MM.1S (cell line): Measurements from ENCODE around the gene RBP5.

Experiments used
- DNase-seq: peaks from one replicate; pipeline ENCODE4 v3.0.0-alpha.2; 2015
- H2AFZ ChIP-seq: fragments of 300-600 bp; sonication (generic); 2 replicates; pipeline ENCODE4 v1.6.0; 2016; ENCODE audit warnings: antibody characterized with exemption, low read length
- H3F3A ChIP-seq: fragments of 300-600 bp; sonication (generic); 2 replicates; pipeline ENCODE4 v1.6.1; 2016; ENCODE audit warnings: mild to moderate bottlenecking, antibody characterized with exemption, low read length, moderate library complexity, mixed read lengths; ENCODE audit not compliant: insufficient read depth
- H3K27ac ChIP-seq: fragments of 300-600 bp; sonication (generic); 2 replicates; pipeline ENCODE4 v1.5.1; 2016; ENCODE audit warnings: mild to moderate bottlenecking, low read length
- H3K27me3 ChIP-seq: fragments of 300-600 bp; sonication (generic); replicated peaks from 2 replicates; pipeline ENCODE4 v1.6.0; 2016; ENCODE audit warnings: low read length; ENCODE audit not compliant: insufficient read depth
- H3K36me3 ChIP-seq: fragments of 300-600 bp; sonication (generic); replicated peaks from 2 replicates; pipeline ENCODE4 v1.6.1; 2016; ENCODE audit warnings: mild to moderate bottlenecking, low read length, mixed read lengths; ENCODE audit not compliant: insufficient read depth
- H3K4me1 ChIP-seq: fragments of 300-600 bp; sonication (generic); 2 replicates; pipeline ENCODE4 v1.6.1; 2016; ENCODE audit warnings: low read length, mixed read lengths
- H3K4me2 ChIP-seq: fragments of 300-600 bp; sonication (generic); 2 replicates; pipeline ENCODE4 v1.6.0; 2016; ENCODE audit warnings: low read depth, low read length
- H3K4me3 ChIP-seq: fragments of 300-600 bp; sonication (generic); 2 replicates; pipeline ENCODE4 v1.5.1; 2016; ENCODE audit warnings: low read length, mixed read lengths
- H3K79me2 ChIP-seq: fragments of 300-600 bp; sonication (generic); 2 replicates; pipeline ENCODE4 v1.6.1; 2016; ENCODE audit warnings: mixed run types, low read length, mixed read lengths
- H3K9ac ChIP-seq: fragments of 300-600 bp; sonication (generic); 2 replicates; pipeline ENCODE4 v1.6.1; 2016; ENCODE audit warnings: low read length, mixed read lengths
- H3K9me2 ChIP-seq: fragments of 300-600 bp; sonication (generic); replicated peaks from 2 replicates; pipeline ENCODE4 v1.6.1; 2016; ENCODE audit warnings: mild to moderate bottlenecking, low read length, mixed read lengths; ENCODE audit not compliant: insufficient read depth
- H3K9me3 ChIP-seq: fragments of 300-600 bp; sonication (generic); replicated peaks from 2 replicates; pipeline ENCODE4 v1.6.1; 2016; ENCODE audit warnings: mild to moderate bottlenecking, low read length, mixed read lengths; ENCODE audit not compliant: insufficient read depth
- H4K20me1 ChIP-seq: fragments of 300-600 bp; sonication (generic); 2 replicates; pipeline ENCODE4 v1.6.1; 2016; ENCODE audit warnings: mild to moderate bottlenecking, low read length, moderate library complexity, mixed read lengths; ENCODE audit not compliant: insufficient read depth
- EZH2 ChIP-seq: fragments of 300-600 bp; sonication (generic); optimal IDR thresholded peaks from 2 replicates; pipeline ENCODE3; 2017; ENCODE audit warnings: low read depth, mild to moderate bottlenecking, antibody characterized with exemption, low read length, mixed read lengths
- EZH2phosphoT487 ChIP-seq: fragments of 300-600 bp; sonication (generic); IDR thresholded peaks from 2 replicates; pipeline ENCODE4 v1.6.1; 2018; ENCODE audit warnings: antibody characterized with exemption, low read length
- TF ChIP-seq, protein P1 (sequence below): fragments of 300-600 bp; sonication (generic); IDR thresholded peaks from 2 replicates; pipeline ENCODE4 v1.5.1; 2016; ENCODE audit warnings: antibody characterized with exemption, low read length, mixed read lengths

Gene RBP5

DNA sequence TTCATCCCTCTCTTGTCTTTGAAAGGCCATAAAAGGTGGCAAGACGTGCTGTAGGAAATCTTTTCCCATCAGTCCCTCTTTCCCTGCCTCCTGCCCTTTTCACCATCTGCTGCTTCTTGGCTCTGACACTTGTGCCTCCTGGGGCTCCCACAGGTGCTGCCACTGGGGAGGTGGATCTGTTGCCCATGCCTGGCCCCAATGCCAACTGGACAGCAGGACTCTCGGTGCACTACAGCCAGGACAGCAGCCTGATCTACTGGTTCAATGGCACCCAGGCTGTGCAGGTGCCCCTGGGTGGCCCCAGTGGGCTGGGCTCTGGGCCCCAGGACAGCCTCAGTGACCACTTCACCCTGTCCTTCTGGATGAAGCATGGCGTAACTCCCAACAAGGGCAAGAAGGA, 8.0 kb upstream of the RBP5 start:
- no peak overlapping the region for H3K4me2 ChIP-seq
- no peaks in the 10 kb centered on the region for H3K79me2 ChIP-seq
- H2AFZ ChIP-seq = no peak overlapping the region
- no peaks in the 10 kb centered on the region for H3F3A ChIP-seq
- H3K9me2 ChIP-seq = no peaks in the 10 kb centered on the region
- H3K36me3 ChIP-seq = no peaks in the 10 kb centered on the region
- H3K4me3 ChIP-seq = no peak overlapping the region
- no peak for DNase-seq
- no peaks in the 10 kb centered on the region for H3K27me3 ChIP-seq
- no peak overlapping the region for H3K27ac ChIP-seq
- H3K9ac ChIP-seq = no peak overlapping the region
- H3K9me3 ChIP-seq = no peaks in the 10 kb centered on the region
- H4K20me1 ChIP-seq = no peaks in the 10 kb centered on the region
- H3K4me1 ChIP-seq = peaks cover 2% of the 10 kb centered on the region; the same call in 1 of the 2 replicates
- no peak for TF ChIP-seq EZH2phosphoT487
- TF ChIP-seq, protein P1, sequence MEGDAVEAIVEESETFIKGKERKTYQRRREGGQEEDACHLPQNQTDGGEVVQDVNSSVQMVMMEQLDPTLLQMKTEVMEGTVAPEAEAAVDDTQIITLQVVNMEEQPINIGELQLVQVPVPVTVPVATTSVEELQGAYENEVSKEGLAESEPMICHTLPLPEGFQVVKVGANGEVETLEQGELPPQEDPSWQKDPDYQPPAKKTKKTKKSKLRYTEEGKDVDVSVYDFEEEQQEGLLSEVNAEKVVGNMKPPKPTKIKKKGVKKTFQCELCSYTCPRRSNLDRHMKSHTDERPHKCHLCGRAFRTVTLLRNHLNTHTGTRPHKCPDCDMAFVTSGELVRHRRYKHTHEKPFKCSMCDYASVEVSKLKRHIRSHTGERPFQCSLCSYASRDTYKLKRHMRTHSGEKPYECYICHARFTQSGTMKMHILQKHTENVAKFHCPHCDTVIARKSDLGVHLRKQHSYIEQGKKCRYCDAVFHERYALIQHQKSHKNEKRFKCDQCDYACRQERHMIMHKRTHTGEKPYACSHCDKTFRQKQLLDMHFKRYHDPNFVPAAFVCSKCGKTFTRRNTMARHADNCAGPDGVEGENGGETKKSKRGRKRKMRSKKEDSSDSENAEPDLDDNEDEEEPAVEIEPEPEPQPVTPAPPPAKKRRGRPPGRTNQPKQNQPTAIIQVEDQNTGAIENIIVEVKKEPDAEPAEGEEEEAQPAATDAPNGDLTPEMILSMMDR = no peak
- TF ChIP-seq EZH2 = no peak

DNA sequence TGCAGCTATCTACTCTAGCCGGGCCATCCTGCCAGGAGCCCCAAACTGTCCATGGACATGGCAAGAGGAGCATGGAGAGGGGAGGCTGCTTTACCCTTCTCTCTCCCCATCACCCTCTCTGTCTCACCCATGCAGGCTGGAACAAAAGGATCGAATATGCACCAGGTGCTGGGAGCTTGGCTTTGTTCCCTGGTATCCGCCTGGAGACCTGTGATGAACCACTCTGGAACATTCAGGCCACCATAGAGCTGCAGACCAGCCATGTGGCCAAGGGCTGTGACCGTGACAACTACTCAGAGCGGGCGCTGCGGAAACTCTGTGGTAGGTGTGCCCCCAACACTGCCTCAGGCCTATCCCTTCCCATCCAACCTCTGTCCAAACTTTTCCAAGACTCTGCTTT, 7.4 kb upstream of the RBP5 start:
- Histone ChIP-seq H3K4me1 (peaks cover 7% of the 10 kb centered on the region; the same call in 1 of the 2 replicates), H2AFZ (no peak overlapping the region), H4K20me1 (no peaks in the 10 kb centered on the region), H3K4me3 (no peak overlapping the region), H3K9ac (no peak overlapping the region), H3K4me2 (no peak overlapping the region), H3K36me3 (no peaks in the 10 kb centered on the region), H3K79me2 (no peaks in the 10 kb centered on the region), H3K9me2 (no peaks in the 10 kb centered on the region), H3F3A (no peaks in the 10 kb centered on the region), H3K27me3 (no peaks in the 10 kb centered on the region), H3K27ac (no peak overlapping the region), H3K9me3 (no peaks in the 10 kb centered on the region)
- no peak for DNase-seq
- TF ChIP-seq, protein P1 = no peak
- TF ChIP-seq EZH2phosphoT487 (no peak), EZH2 (no peak)

DNA sequence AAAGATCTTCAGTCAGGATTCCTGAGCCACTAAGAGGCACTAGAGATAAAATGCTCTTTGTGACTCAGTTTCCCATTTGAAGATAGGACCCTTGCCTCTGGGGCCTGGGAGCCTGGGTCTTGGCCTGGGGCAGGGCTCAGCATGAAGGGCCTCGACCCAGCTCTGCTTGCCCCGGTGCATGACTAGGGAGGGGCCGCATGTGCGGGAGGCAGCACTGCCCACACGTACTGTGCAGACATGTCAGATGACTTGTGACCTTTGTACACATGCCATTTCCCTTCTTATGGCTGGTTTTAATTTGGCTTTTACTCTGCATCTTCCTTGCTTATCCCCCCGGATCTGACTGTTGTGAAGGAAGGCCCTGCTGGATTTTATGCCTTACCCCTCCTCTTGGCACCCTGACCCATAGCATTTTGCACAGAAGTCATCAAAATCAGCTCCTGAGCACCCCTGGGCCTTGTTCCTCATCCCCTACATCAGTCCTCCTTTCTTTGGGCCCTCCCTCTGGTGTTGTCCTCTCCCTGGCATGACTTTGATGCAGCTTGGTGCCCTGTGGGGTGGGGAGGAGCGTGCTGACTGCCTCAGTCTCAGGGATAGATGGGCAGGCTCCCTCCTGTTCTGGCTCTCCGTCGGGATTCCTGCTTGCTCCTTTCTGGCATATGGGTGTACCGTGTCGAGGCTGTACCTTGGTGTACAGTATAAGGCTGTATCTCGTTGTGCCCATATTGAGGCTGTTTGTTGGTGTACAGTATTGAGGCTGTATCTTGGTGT, 5.9 kb upstream of the RBP5 start:
- no peak overlapping the region for H3K4me3 ChIP-seq
- H3K9ac ChIP-seq = no peak overlapping the region
- TF ChIP-seq EZH2phosphoT487 = no peak
- TF ChIP-seq, protein P1 = no peak
- TF ChIP-seq EZH2 = no peak
- no peaks in the 10 kb centered on the region for H3K9me2 ChIP-seq
- no peak overlapping the region for H3K4me2 ChIP-seq
- H3K9me3 ChIP-seq = no peaks in the 10 kb centered on the region
- 0 out of 2 replicates have a peak, but pooled peaks cover 3% of the 10 kb centered on the region for H3F3A ChIP-seq
- no peaks in the 10 kb centered on the region for H3K36me3 ChIP-seq
- H4K20me1 ChIP-seq = no peaks in the 10 kb centered on the region
- DNase-seq = no peak
- no peaks in the 10 kb centered on the region for H3K79me2 ChIP-seq
- H2AFZ ChIP-seq = no peak overlapping the region
- H3K27me3 ChIP-seq = no peaks in the 10 kb centered on the region
- H3K27ac ChIP-seq = no peak overlapping the region
- H3K4me1 ChIP-seq = peaks cover 7% of the 10 kb centered on the region; the same call in 1 of the 2 replicates
